GM12874 (cell line): ENCODE data around the gene NID1.

ENCODE experiments used
- CTCF ChIP-seq: IDR thresholded peaks from 2 replicates; pipeline ENCODE4 v1.5.1; 2011; ENCODE audit warnings: low read depth, mild to moderate bottlenecking, control low read depth, low read length, moderate library complexity; ENCODE audit not compliant: insufficient read depth

NID1 gene

GRCh38 chr1:236016782-236017400 is 48.0 kb downstream of the NID1 start:
- no peak for TF ChIP-seq CTCF

GRCh38 chr1:236016083-236016482 is 48.8 kb downstream of the NID1 start:
- TF ChIP-seq CTCF, result no peak

GRCh38 chr1:236015539-236015938 is 49.4 kb downstream of the NID1 start:
- TF ChIP-seq CTCF, result no peak

- TF ChIP-seq CTCF, result no peak
These were observed 51.6 kb downstream of the NID1 start for GRCh38 chr1:236013330-236013729.

- TF ChIP-seq CTCF, result no peak
These were observed 53.2 kb downstream of the NID1 start for GRCh38 chr1:236011641-236012040.

GRCh38 chr1:236010443-236010842 is 54.4 kb downstream of the NID1 start:
- TF ChIP-seq CTCF, result no peak

GRCh38 chr1:236009857-236010256 is 55.0 kb downstream of the NID1 start:
- TF ChIP-seq CTCF, result no peak

- TF ChIP-seq CTCF, result no peak
These were observed 55.7 kb downstream of the NID1 start for GRCh38 chr1:236009191-236009590.
